Jurkat, Clone E6-1 (cell line): ENCODE data around the gene CDC14A.
A peak's percentile ranks its signal among the peaks of the same experiment; 100 is the strongest.
"Not testable (repeated sequence)": the region's sequence is repeated elsewhere in the genome, so short reads cannot be mapped to it uniquely, and the experiment has no call there.

Experiments used
- DNase-seq: peaks from one replicate; pipeline ENCODE4 v3.0.0-alpha.2; 2011; ENCODE audit warnings: low read depth, low spot score
- H3K4me3 ChIP-seq: 2 replicates; pipeline ENCODE4 v1.5.1; 2011; ENCODE audit warnings: mild to moderate bottlenecking, low read length, control low read depth, moderate library complexity

The CDC14A gene

GRCh38 chr1:100358210-100358609 is 5.9 kb downstream of the CDC14A start:
- DNase-seq = peak; percentile 28

GRCh38 chr1:100359139-100359538 is 6.8 kb downstream of the CDC14A start:
- DNase-seq = no peak
- no peak overlapping the region for H3K4me3 ChIP-seq

More at GRCh38 chr1:100358210-100358609, 5.9 kb downstream of the CDC14A start:
- no peak overlapping the region for H3K4me3 ChIP-seq

DNA sequence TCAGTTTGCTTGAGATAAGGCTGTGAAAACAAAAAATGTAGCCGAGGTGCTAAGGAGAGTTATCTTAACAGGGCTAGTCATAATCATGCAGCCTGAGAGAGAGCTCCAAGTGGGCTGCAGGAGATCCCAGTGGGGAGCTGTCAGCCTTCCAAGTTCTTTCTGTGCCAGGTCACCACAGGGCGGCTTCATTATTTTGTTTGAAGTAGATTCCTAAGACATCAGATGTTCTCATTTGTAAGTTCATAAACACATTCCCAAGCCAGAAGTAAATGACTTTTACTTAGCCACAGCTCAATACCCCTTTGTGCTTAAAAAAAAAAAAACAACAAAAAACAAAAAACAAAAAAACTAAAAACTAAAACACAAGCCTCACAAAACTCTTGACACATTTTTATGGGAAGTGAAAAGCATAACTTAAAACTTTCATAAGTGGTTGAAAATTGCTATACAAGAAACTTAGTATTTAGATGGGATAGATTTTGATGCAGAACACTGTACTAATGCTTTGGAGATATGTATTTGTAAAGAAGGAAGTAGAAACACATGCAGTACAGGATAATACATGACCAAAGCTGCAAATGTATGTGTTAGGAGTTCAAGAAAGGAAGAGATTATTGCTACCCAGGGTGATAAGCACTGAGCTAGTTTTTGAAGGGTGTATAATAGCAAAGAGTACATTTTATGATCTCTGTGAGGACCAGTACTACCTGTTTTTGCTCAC is 8.6 kb downstream of the CDC14A start:
- no peak for DNase-seq
- H3K4me3 ChIP-seq = no peak overlapping the region

DNA sequence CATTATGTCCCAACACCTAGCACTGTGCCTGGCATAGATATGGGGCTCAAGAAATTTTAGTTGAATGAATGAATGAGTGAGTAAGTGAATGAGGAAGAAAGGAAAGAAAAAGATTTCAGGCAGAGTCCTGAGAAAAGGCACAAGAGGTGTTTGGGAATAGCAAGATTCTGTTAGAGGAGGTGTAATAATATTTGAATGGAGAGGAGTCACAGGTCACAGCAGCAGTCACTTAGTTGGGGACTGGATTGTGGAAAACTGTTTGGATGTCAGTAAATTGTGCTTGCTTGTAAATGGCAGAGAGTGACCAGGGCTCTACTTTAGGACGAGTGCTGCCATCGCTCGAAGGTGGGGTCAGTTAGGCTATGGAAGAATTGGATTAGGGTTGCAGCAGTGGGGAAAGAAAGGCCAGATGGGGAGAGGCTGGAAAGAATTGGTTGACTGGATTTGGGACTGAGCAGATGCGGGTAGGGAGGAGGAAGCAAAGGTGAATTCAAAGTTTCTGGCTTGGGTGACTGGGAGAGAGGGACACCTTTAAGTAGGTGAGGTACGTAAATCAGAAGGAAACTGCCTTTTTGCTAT is 9.3 kb downstream of the CDC14A start:
- H3K4me3 ChIP-seq = no peak overlapping the region
- no peak for DNase-seq

GRCh38 chr1:100362821-100363466 is 10.6 kb downstream of the CDC14A start:
- H3K4me3 ChIP-seq = no peak overlapping the region
- DNase-seq = no peak

- no peak for DNase-seq
- H3K4me3 ChIP-seq = no peak overlapping the region
These were observed 11.5 kb downstream of the CDC14A start for GRCh38 chr1:100363831-100364230.

DNA sequence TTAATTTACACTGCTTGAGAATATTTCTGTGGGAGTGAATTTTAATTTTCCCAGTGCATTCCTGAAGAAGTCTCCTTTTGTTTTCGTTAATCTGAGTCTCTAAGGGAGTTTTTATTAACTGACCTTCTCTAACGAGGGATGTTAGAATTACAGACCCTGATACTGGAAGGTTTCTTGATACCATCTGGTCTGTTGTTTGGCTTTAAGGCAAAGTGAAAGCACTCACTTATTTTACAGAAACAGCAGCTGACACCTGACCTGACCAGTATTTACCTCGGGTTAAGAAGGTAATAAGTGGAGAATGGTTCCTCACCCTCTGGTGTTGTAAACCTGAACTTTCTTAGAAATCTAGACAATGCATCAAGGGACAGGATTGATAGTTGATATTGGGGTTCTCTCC is 12.4 kb downstream of the CDC14A start:
- H3K4me3 ChIP-seq = no peak overlapping the region
- no peak for DNase-seq

DNA sequence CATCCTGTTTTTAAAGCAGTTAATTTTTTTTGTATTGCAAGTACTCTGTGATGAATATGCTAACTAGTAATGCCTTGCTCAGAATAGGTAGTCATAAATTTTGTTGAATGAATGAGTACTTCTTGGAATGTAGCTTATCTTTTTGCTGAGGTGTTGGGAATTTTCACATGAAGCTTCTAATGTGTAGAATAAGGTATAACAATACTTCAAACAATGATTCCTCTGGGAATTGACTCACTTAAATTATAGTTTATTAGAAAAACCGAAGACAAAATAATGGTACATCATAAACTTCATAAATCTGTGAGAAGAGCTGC is 13.9 kb downstream of the CDC14A start:
- H3K4me3 ChIP-seq = no peak overlapping the region
- no peak for DNase-seq

DNA sequence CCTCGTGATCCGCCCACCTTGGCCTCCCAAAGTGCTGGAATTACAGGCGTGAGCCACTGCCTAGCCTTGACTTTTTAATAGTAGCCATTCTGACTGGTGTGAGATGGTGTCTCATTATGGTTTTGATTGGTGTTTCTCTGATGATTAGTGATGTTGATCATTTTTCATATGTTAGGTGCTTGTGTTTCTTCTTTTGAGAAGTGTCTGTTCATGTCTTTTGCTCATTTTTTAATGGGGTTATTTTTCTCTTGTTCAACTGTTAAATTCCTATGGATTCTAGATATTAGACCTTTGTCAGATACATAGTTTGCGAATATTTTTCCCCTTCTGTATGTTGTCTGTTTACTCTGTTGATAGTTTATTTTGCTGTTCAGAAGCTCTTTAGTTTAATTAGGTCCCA is 17.0 kb downstream of the CDC14A start:
- not testable (repeated sequence) for H3K4me3 ChIP-seq, DNase-seq

DNA sequence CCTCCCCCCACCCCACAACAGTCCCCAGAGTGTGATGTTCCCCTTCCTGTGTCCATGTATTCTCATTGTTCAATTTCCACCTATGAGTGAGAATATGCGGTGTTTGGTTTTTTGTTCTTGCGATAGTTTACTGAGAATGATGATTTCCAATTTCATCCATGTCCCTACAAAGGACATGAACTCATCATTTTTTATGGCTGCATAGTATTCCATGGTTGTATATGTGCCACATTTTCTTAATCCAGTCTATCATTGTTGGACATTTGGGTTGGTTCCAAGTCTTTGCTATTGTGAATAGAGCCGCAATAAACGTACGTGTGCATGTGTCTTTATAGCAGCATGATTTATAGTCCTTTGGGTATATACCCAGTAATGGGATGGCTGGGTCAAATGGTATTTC is 21.6 kb downstream of the CDC14A start:
- DNase-seq, H3K4me3 ChIP-seq: not testable (repeated sequence)

- DNase-seq, H3K4me3 ChIP-seq: not testable (repeated sequence)
These were observed 24.6 kb downstream of the CDC14A start for GRCh38 chr1:100376890-100377289.

- H3K4me3 ChIP-seq = no peak overlapping the region
- DNase-seq = no peak
These were observed 25.5 kb downstream of the CDC14A start for GRCh38 chr1:100377590-100378361.

- no peak for DNase-seq
These were observed 26.6 kb downstream of the CDC14A start for GRCh38 chr1:100378956-100379355.

GRCh38 chr1:100380635-100381034 is 28.3 kb downstream of the CDC14A start:
- no peak overlapping the region for H3K4me3 ChIP-seq
- DNase-seq = no peak

More at GRCh38 chr1:100378956-100379355, 26.6 kb downstream of the CDC14A start:
- no peak overlapping the region for H3K4me3 ChIP-seq

DNA sequence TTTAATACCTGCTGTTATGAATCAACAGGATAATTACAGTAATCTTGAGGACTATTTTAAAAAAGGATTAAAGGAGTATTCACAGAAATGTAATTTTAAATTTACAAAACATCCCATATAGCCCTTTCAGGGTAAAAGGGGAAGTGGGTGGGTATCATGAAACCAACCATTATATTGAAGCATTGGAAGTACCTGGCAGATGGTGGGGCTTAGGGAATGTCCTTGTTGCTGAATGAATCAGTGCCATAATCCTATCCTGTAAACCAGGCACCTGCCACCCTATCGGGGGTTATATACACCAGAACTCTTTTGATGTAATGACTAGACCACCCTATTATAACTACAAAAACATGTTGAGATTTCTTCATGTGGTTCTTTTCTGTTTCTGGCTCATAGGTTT is 30.4 kb downstream of the CDC14A start:
- no peak overlapping the region for H3K4me3 ChIP-seq
- DNase-seq = no peak

DNA sequence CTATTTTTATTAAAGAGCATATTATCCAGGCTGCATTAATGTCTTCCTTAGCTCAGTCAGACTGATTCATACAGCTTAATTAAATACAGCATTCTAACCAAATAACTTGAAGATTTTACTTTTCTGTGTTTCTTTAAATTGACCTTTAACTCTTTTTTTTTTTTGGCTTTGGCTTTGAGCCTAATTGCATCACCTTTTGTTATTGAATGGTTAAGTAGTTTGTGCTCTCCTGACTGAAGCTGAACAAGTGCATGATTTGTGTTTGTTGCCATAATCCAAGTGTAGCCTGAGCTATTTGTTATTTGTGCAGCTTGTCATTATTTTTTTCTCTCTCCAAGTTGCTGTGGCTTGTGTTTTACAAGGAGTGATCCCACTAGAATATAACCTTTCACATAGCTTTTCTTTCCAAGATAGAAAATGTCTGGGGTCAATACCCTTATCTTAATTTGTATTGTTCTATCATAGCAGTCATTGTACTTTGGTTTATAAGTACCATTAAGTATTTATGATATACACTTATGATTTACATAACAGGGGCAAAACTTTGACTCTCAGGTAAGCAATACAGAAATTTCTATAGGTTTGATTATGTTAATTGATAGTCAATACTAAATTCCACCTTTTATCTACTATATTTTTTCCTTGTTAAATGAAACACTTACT is 31.6 kb downstream of the CDC14A start:
- no peak overlapping the region for H3K4me3 ChIP-seq
- DNase-seq = no peak

DNA sequence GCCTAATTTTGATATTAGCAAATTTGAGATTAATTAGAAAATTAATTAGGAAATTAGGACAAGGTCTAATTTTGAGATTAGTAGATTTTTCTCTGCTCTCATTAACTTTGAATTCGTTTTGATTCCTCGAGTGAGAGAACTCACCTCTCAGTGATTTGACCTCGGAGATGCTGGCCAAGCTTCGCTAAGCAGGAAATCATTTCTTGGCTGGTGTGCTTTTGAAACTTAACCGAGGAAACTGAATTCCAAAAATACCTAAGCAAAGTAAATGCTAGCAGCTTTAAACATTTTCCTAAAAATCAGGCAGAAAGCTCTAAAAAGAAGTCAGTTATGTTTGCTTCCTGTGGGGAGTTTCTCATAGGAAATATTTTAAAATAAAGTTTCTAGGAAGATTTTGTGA is 34.9 kb downstream of the CDC14A start:
- no peak overlapping the region for H3K4me3 ChIP-seq
- no peak for DNase-seq

GRCh38 chr1:100387657-100388350 is 35.5 kb downstream of the CDC14A start:
- no peak overlapping the region for H3K4me3 ChIP-seq
- no peak for DNase-seq

DNA sequence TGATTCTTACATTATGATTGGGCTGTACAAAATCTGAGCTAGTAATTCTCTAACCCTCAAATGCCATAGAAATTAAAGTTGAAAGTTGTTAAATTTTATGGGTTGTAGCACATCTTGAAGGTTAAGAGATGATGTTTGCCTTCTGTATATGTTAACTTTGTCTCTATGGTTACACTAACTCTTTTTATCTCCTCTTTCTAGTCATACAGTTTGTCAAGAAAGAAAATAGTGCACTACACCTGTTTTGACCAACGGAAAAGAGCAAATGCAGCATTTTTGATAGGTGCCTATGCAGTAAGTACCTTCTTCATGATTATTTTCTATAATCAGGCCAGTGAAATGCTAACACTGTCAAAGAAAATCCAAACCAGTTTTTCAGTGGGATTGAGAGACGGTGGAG is 38.2 kb downstream of the CDC14A start:
- no peak overlapping the region for H3K4me3 ChIP-seq
- no peak for DNase-seq
